HEK293 (cell line): ENCODE data around the gene KRTAP5-8.

ENCODE experiments used
- ATF2 ChIP-seq: fragments of 450-650 bp; formaldehyde crosslinking; IDR thresholded peaks from 2 replicates; pipeline ENCODE4 v1.5.1; 2016; ENCODE audit warnings: missing biosample characterization, missing genetic modification characterization, low read depth
- CTCF ChIP-seq: fragments of 450-650 bp; formaldehyde crosslinking; IDR thresholded peaks from 2 replicates; pipeline ENCODE4 v1.5.1; 2016; ENCODE audit warnings: missing biosample characterization, missing genetic modification characterization
- KLF7 ChIP-seq: fragments of 450-650 bp; formaldehyde crosslinking; IDR thresholded peaks from 2 replicates; pipeline ENCODE4 v1.5.1; 2016; ENCODE audit warnings: missing biosample characterization, missing genetic modification characterization, borderline replicate concordance
- ZNF24 ChIP-seq: fragments of 450-650 bp; formaldehyde crosslinking; IDR thresholded peaks from 2 replicates; pipeline ENCODE4 v1.5.1; 2016; ENCODE audit warnings: missing biosample characterization, missing genetic modification characterization
- ZNF596 ChIP-seq: fragments of 450-650 bp; IDR thresholded peaks from 2 replicates; pipeline ENCODE4 v1.5.0; 2018; ENCODE audit warnings: missing biosample characterization, mild to moderate bottlenecking, missing genetic modification characterization, moderate library complexity
- ZNF701 ChIP-seq: fragments of 450-650 bp; formaldehyde crosslinking; IDR thresholded peaks from 2 replicates; pipeline ENCODE4 v1.5.1; 2016; ENCODE audit warnings: missing biosample characterization, missing genetic modification characterization
- ZSCAN30 ChIP-seq: fragments of 450-650 bp; IDR thresholded peaks from 2 replicates; pipeline ENCODE4 v1.5.1; 2018; ENCODE audit warnings: missing biosample characterization, mild to moderate bottlenecking, missing genetic modification characterization, moderate library complexity

DNA sequence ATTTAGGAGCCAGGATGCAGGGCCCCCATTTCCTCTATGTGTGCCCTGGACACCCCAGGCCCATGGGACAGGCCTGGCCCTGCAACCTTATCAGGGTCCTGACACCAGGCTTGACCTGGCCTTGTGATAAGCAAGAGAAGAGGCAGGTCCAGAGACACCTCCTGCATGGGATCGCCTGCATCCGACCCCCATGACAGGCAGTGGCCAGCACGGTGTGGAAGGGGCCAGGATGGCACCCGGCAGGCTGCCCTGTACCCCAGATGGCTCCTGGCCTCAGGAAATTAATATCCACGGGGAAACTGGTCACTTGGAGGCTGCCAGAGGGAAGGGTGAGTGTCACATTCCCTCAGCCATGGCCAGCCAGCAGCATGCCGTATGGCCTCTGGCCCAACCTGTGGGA is 17.2 kb downstream of the KRTAP5-8 start:
- no peak for TF ChIP-seq CTCF (tag by site-specific recombination)
- TF ChIP-seq ATF2 = no peak
- no peak for TF ChIP-seq ZNF596 (tag by site-specific recombination)
- no peak for TF ChIP-seq ZNF701 (tag by site-specific recombination)
- no peak for TF ChIP-seq KLF7 (tag by site-specific recombination)
- no peak for TF ChIP-seq ZNF24
- TF ChIP-seq ZSCAN30 = no peak
